GM06990 (cell line): Measurements from ENCODE around the gene USH1C.

Experiments used
- DNase-seq: peaks from one replicate; pipeline ENCODE4 v3.0.0-alpha.2; 2011; ENCODE audit not compliant: insufficient read length; ENCODE audit errors: extremely low read depth
- H3K27me3 ChIP-seq: replicated peaks from 2 replicates; pipeline ENCODE4 v1.6.0; 2011; ENCODE audit warnings: low read length; ENCODE audit not compliant: control insufficient read depth, insufficient read depth
- H3K36me3 ChIP-seq: 2 replicates; pipeline ENCODE4 v1.5.1; 2011; ENCODE audit warnings: low read length; ENCODE audit not compliant: control insufficient read depth, insufficient read depth
- H3K4me3 ChIP-seq: replicated peaks from 2 replicates; pipeline ENCODE4 v1.5.1; 2011; ENCODE audit warnings: low read depth, mild to moderate bottlenecking, control low read depth, low read length
- TF ChIP-seq, protein P1 (sequence below): IDR thresholded peaks from 2 replicates; pipeline ENCODE4 v1.5.1; 2011; ENCODE audit warnings: low read length, control low read depth, mild to moderate bottlenecking, inconsistent platforms; ENCODE audit not compliant: insufficient read depth, poor library complexity, severe bottlenecking

The USH1C gene

DNA sequence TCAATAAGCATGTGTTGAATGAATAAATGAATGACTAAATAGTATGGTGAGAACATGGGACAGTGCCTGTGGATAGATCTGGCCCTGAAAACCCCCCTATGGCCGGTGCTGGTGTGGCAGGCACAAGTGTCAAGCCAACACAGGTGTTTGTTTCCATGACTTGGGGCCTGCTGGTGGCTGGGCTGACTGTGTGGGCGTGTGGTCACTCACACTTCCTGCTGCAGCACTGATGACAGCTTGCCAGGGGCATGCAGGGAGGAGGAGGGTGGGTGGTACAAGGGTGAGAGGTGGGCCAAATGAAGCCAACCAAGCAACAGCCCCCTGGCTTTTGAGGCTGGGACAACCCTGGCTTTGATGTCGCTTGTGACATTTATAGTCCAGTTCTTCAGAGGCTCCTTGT, 37.3 kb downstream of the USH1C start:
- H3K4me3 ChIP-seq, result no peak overlapping the region
- H3K27me3 ChIP-seq, result no peaks in the 10 kb centered on the region; the same call in 1 of the 2 replicates
- TF ChIP-seq, protein P1, sequence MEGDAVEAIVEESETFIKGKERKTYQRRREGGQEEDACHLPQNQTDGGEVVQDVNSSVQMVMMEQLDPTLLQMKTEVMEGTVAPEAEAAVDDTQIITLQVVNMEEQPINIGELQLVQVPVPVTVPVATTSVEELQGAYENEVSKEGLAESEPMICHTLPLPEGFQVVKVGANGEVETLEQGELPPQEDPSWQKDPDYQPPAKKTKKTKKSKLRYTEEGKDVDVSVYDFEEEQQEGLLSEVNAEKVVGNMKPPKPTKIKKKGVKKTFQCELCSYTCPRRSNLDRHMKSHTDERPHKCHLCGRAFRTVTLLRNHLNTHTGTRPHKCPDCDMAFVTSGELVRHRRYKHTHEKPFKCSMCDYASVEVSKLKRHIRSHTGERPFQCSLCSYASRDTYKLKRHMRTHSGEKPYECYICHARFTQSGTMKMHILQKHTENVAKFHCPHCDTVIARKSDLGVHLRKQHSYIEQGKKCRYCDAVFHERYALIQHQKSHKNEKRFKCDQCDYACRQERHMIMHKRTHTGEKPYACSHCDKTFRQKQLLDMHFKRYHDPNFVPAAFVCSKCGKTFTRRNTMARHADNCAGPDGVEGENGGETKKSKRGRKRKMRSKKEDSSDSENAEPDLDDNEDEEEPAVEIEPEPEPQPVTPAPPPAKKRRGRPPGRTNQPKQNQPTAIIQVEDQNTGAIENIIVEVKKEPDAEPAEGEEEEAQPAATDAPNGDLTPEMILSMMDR, result no peak
- no peaks in the 10 kb centered on the region for H3K36me3 ChIP-seq
- DNase-seq, result no peak

DNA sequence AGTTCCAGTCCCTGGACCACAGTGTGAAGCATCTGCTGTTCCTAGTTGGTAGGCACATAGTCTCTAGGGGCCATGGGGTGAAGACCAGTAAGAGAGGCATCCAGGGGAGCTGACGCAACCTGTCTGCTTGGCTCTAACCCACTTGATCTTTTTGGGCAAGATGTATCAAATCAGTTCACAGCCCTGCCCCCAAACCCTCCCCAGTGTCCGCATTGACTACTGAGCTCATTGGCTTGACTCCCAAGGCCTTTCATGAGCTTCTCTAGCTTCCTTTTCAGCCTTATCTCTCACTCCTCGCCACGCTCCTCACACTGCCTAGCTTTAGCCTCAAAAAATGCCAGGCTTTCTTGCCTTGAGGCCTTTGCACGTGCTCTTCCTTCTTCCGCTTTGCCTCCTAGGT, 37.9 kb downstream of the USH1C start:
- Histone ChIP-seq H3K36me3 (no peaks in the 10 kb centered on the region), H3K4me3 (no peak overlapping the region), H3K27me3 (no peaks in the 10 kb centered on the region; the same call in 1 of the 2 replicates)
- no peak for DNase-seq
- TF ChIP-seq, protein P1, result no peak

DNA sequence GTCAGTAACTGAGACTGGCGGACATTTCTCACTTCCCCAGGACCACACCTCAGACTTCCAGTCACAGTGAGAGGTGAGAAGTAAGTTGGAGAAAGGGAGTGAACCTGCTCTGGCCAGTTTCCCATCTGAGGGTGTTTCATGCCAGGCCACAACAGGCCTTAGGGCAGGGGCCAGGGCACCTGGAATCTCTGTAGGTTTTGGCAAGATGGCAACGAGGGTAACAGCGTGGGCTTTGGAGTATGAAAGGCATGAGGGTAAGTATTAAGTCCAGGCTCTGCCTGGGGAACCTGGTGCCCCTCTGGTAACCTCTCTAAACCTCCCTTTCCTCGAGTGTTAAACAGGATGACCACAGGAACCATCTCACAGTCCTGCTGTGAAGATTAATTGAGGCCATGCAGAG, 39.1 kb downstream of the USH1C start:
- Histone ChIP-seq H3K27me3 (no peaks in the 10 kb centered on the region; the same call in 1 of the 2 replicates), H3K36me3 (no peaks in the 10 kb centered on the region), H3K4me3 (no peak overlapping the region)
- TF ChIP-seq, protein P1, result no peak
- no peak for DNase-seq

DNA sequence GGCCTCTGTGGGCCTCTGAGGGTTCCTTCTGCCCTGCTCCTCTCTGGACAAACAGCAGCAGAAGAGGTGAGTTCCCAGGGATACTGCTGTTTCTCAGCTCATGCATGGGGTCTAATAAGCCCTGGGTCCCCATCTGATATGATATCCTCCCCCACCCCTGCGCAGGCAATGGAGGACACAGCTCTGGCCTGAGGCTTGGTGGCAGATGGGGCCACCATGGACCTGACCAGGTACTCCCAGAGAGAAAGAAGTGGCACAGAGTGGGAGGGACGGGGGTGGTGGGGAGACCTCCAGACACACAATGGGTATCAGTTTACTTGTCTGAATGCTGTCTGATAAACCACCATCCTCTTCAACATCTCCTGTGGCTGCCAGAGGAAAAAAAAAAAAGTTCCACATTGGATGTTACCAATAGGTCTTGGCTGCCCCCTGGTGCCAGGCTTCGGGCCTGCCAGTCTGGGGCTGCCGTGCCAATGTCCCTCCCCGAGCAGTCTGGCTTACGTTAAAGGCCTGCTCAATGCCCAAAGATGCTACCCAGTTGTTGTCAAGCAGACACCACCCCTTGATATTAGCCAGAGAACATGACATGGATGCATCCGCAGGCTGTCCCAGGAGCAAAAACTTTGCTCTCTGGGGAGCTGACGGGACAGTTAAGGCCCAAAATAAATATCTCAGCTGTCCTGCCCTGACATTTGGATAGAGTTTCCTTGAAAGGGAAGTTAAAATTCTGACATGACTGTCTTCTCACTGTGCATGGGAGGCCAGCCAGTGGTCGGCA, 39.7 kb downstream of the USH1C start:
- peak; percentile 59 for DNase-seq
- H3K4me3 ChIP-seq, result no peak overlapping the region
- no peaks in the 10 kb centered on the region for H3K36me3 ChIP-seq
- H3K27me3 ChIP-seq, result no peaks in the 10 kb centered on the region; the same call in 1 of the 2 replicates
- TF ChIP-seq, protein P1, result peak; percentile 87

DNA sequence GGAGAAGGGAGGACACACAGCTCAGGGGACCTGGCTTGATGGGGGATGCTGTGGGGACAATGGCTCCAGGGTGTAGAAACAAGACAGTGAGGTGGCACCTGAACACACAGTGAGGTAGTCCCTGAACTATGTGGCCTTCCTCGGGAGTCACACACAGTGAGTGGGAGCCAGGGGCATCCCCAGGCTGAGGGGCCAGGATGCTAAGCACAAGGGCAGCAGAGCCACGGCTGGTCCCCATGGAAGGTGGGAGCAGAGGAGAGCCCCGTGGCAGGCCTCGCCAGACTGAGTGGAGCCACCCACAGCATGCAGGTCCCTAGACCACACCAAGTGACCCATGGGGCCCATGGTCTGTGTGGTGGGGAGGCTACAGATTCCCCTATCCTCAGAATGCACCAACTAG, 41.6 kb downstream of the USH1C start:
- Histone ChIP-seq H3K27me3 (no peaks in the 10 kb centered on the region; the same call in 1 of the 2 replicates), H3K4me3 (no peak overlapping the region), H3K36me3 (no peaks in the 10 kb centered on the region)
- TF ChIP-seq, protein P1, result no peak
- DNase-seq, result no peak
